IMR-90 (cell line): ENCODE data around the gene SLC37A1. TPM values are rescaled to one million over a fixed set of nuclear protein-coding genes. Genes with fewer than 3 reads are reported as not detected.

Experiments used
- ATAC-seq: fragments of 200-7000 bp; cut with Tn5 transposase; 2 replicates; pipeline ENCODE4 v1.9.1; 2020; ENCODE audit warnings: low read depth, mild to moderate bottlenecking, moderate library complexity
- BruUV-seq: library from RNA; stranded (reverse); fragments of 400-500 nt; replicated peaks from 2 replicates; lab custom pipeline; 2021; lab: Mats Ljungman, UMichigan
- CTCF ChIA-PET: fragments of 300-600 bp; formaldehyde crosslinking; extraction: SDS; loops from one replicate; lab custom pipeline; 2021; ENCODE audit warnings: antibody characterized with exemption; lab: Yijun Ruan, JAX
- POLR2A ChIA-PET: fragments of 300-600 bp; sonication (Branson Sonifier 250); formaldehyde crosslinking; loops from one replicate; lab custom pipeline; 2022; ENCODE audit warnings: antibody characterized with exemption; ENCODE audit not compliant: unreplicated experiment; lab: Charles Lee
- DNase-seq: peaks from one replicate; pipeline ENCODE4 v3.0.0; 2013
- H2AFZ ChIP-seq: replicated peaks from 2 replicates; pipeline ENCODE3; 2013; ENCODE audit warnings: low read length, mild to moderate bottlenecking; ENCODE audit not compliant: poor library complexity
- H2AK5ac ChIP-seq: 2 replicates; pipeline ENCODE4 v1.6.1; 2013; ENCODE audit warnings: low read depth, low read length, inconsistent platforms
- H2AK9ac ChIP-seq: replicated peaks from 2 replicates; pipeline ENCODE3; 2013; ENCODE audit warnings: mild to moderate bottlenecking, low read depth, low read length, moderate library complexity; ENCODE audit not compliant: poor library complexity
- H2BK120ac ChIP-seq: 2 replicates; pipeline ENCODE4 v1.6.1; 2013; ENCODE audit warnings: low read depth, low read length, inconsistent platforms
- H2BK15ac ChIP-seq: 3 replicates; pipeline ENCODE4 v1.6.1; 2013; ENCODE audit warnings: low read depth, low read length, inconsistent platforms
- H2BK20ac ChIP-seq: 2 replicates; pipeline ENCODE4 v1.6.1; 2013; ENCODE audit warnings: low read depth, mild to moderate bottlenecking, inconsistent platforms, low read length, moderate library complexity
- H2BK5ac ChIP-seq: 2 replicates; pipeline ENCODE4 v1.6.1; 2013; ENCODE audit warnings: mild to moderate bottlenecking, low read depth, low read length, inconsistent platforms; ENCODE audit not compliant: poor library complexity, severe bottlenecking
- H3K14ac ChIP-seq: replicated peaks from 2 replicates; pipeline ENCODE4 v1.6.1; 2013; ENCODE audit warnings: low read depth, low read length, inconsistent platforms
- H3K18ac ChIP-seq: 2 replicates; pipeline ENCODE4 v1.6.1; 2013; ENCODE audit warnings: low read depth, low read length, control low read depth
- H3K23ac ChIP-seq: 2 replicates; pipeline ENCODE4 v1.6.1; 2013; ENCODE audit warnings: low read depth, low read length, inconsistent platforms
- H3K27ac ChIP-seq: 2 replicates; pipeline ENCODE4 v1.5.1; 2013; ENCODE audit warnings: mild to moderate bottlenecking, control low read depth, low read length; ENCODE audit not compliant: insufficient read depth
- H3K27me3 ChIP-seq: 2 replicates; pipeline ENCODE4 v1.6.1; 2013; ENCODE audit warnings: low read length; ENCODE audit not compliant: control insufficient read depth, insufficient read depth
- H3K36me3 ChIP-seq: 2 replicates; pipeline ENCODE4 v1.6.1; 2013; ENCODE audit warnings: low read length, mixed read lengths; ENCODE audit not compliant: control insufficient read depth, insufficient read depth
- H3K4ac ChIP-seq: 2 replicates; pipeline ENCODE4 v1.6.1; 2013; ENCODE audit warnings: low read depth, low read length, inconsistent platforms
- H3K4me1 ChIP-seq: 2 replicates; pipeline ENCODE4 v1.6.1; 2013; ENCODE audit warnings: low read length, mixed read lengths; ENCODE audit not compliant: control insufficient read depth, insufficient read depth
- H3K4me2 ChIP-seq: 2 replicates; pipeline ENCODE4 v1.6.1; 2013; ENCODE audit warnings: low read depth, mild to moderate bottlenecking, control low read depth, low read length, moderate library complexity
- H3K4me3 ChIP-seq: 2 replicates; pipeline ENCODE4 v1.5.1; 2013; ENCODE audit warnings: low read depth, mild to moderate bottlenecking, control low read depth, low read length, moderate library complexity; ENCODE audit not compliant: insufficient read depth
- H3K56ac ChIP-seq: 2 replicates; pipeline ENCODE4 v1.6.1; 2013; ENCODE audit warnings: low read length, inconsistent platforms; ENCODE audit not compliant: insufficient read depth; ENCODE audit errors: extremely low read depth
- H3K79me1 ChIP-seq, 2 experiments: 2 replicates each; pipeline ENCODE4 v1.6.1; 2013; ENCODE audit warnings: low read length in 2 of 2, inconsistent platforms in 1 of 2, low read depth in 1 of 2
- H3K9ac ChIP-seq: 2 replicates; pipeline ENCODE4 v1.6.1; 2013; ENCODE audit warnings: low read depth, low read length, control low read depth
- H3K9me1 ChIP-seq: 2 replicates; pipeline ENCODE4 v1.6.1; 2013; ENCODE audit warnings: low read length, inconsistent platforms; ENCODE audit not compliant: insufficient read depth
- H3K9me3 ChIP-seq: 2 replicates; pipeline ENCODE4 v1.6.1; 2013; ENCODE audit warnings: low read length; ENCODE audit not compliant: control insufficient read depth, insufficient read depth
- H4K20me1 ChIP-seq: 2 replicates; pipeline ENCODE4 v1.6.1; 2013; ENCODE audit warnings: low read length, inconsistent platforms; ENCODE audit not compliant: insufficient read depth
- H4K5ac ChIP-seq: 2 replicates; pipeline ENCODE4 v1.6.1; 2013; ENCODE audit warnings: mild to moderate bottlenecking, low read depth, low read length, control low read depth
- H4K8ac ChIP-seq, 2 experiments: 2 replicates each; pipeline ENCODE4 v1.6.1; 2013; ENCODE audit warnings: low read depth in 2 of 2, low read length in 2 of 2, control low read depth in 1 of 2, inconsistent platforms in 1 of 2
- H4K91ac ChIP-seq: 2 replicates; pipeline ENCODE4 v1.6.1; 2013; ENCODE audit warnings: low read depth, low read length, inconsistent platforms; ENCODE audit not compliant: insufficient read depth
- BHLHE40 ChIP-seq: fragments of 150-350 bp; IDR thresholded peaks from 2 replicates; pipeline ENCODE4 v1.6.1; 2016; ENCODE audit warnings: mild to moderate bottlenecking, low read depth, low read length
- CHD1 ChIP-seq: IDR thresholded peaks from 2 replicates; pipeline ENCODE4 v1.6.1; 2012; ENCODE audit warnings: low read depth, low read length, improper control_type of control experiment
- CTCF ChIP-seq: conservative IDR thresholded peaks from 2 replicates; pipeline ENCODE4 v1.5.1; 2012; ENCODE audit warnings: mild to moderate bottlenecking, low read depth, low read length, improper control_type of control experiment
- ELK1 ChIP-seq: fragments of 150-350 bp; IDR thresholded peaks from 2 replicates; pipeline ENCODE4 v1.6.1; 2016; ENCODE audit warnings: low read depth, mild to moderate bottlenecking, low read length, moderate library complexity, borderline replicate concordance
- MAFK ChIP-seq: IDR thresholded peaks from 2 replicates; pipeline ENCODE4 v1.6.1; 2012; ENCODE audit warnings: low read depth, low read length, improper control_type of control experiment
- MAZ ChIP-seq: IDR thresholded peaks from 2 replicates; pipeline ENCODE4 v1.6.1; 2012; ENCODE audit warnings: low read depth, mild to moderate bottlenecking, low read length, improper control_type of control experiment, moderate library complexity, borderline replicate concordance
- MXI1 ChIP-seq: IDR thresholded peaks from 2 replicates; pipeline ENCODE4 v1.6.1; 2012; ENCODE audit warnings: low read depth, mild to moderate bottlenecking, low read length, moderate library complexity, borderline replicate concordance
- NFE2L2 ChIP-seq: fragments of 150-350 bp; IDR thresholded peaks from 2 replicates; pipeline ENCODE4 v1.6.1; 2016; ENCODE audit warnings: low read depth, mild to moderate bottlenecking, low read length
- POLR2A ChIP-seq: IDR thresholded peaks from 2 replicates; pipeline ENCODE4 v1.6.1; 2012; ENCODE audit warnings: mild to moderate bottlenecking, low read depth, low read length
- RAD21 ChIP-seq: IDR thresholded peaks from 2 replicates; pipeline ENCODE4 v1.6.1; 2012; ENCODE audit warnings: low read length, improper control_type of control experiment
- RCOR1 ChIP-seq: IDR thresholded peaks from 2 replicates; pipeline ENCODE4 v1.6.1; 2012; ENCODE audit warnings: mild to moderate bottlenecking, low read length, improper control_type of control experiment; ENCODE audit not compliant: insufficient replicate concordance
- RFX5 ChIP-seq: IDR thresholded peaks from 2 replicates; pipeline ENCODE4 v1.8.0; 2012; ENCODE audit warnings: low read depth, mild to moderate bottlenecking, low read length, moderate library complexity
- SMC3 ChIP-seq: fragments of 150-350 bp; IDR thresholded peaks from 2 replicates; pipeline ENCODE4 v1.6.1; 2016; ENCODE audit warnings: low read depth, mild to moderate bottlenecking, antibody characterized with exemption, low read length, moderate library complexity
- USF2 ChIP-seq: fragments of 150-350 bp; IDR thresholded peaks from 2 replicates; pipeline ENCODE4 v1.6.1; 2017; ENCODE audit warnings: mild to moderate bottlenecking, antibody characterized with exemption, low read length, low read depth
- WGBS, 2 experiments: methylation state at CpG; one replicate each; pipeline versions ENCODE4 v1.1.5 to v1.1.7; 2013; ENCODE audit warnings: missing lambda C conversion rate in 2 of 2; ENCODE audit not compliant: insufficient read length in 1 of 2; ENCODE audit errors: extremely low coverage in 2 of 2; 5-methylcytosine and 5-hydroxymethylcytosine counted together
- dilution Hi-C: fragments of 300-500 bp; cut with HindIII; formaldehyde crosslinking; loops from one replicate; pipeline ENCODE4 v1.14.3; 2018; ENCODE audit warnings: low sequenced_read_pairs; ENCODE audit not compliant: unreplicated experiment
- in situ Hi-C: fragments of 300-500 bp; cut with MboI; formaldehyde crosslinking; loops from 3 replicates; pipeline ENCODE4 v1.14.3; 2019; ENCODE audit warnings: low sequenced_read_pairs, inconsistent platforms, mixed read lengths
- intact Hi-C: fragments of 100-400 bp; cut with micrococcal nuclease; formaldehyde crosslinking; loops from 2 replicates; pipeline ENCODE4 v1.10.0; 2022
- polyA plus RNA-seq, 3 experiments: library from polyadenylated mRNA; depleted of rRNA; stranded (reverse); fragments of >200 nt; gene quantifications; 2 replicates each; pipeline ENCODE4 v1.2.3, GENCODE V29; 2012; ENCODE audit warnings: low replicate concordance in 1 of 3
- total RNA-seq: library from RNA; depleted of rRNA; stranded (reverse); fragments of >200 nt; gene quantifications from 2 replicates; pipeline ENCODE4 v1.2.3, GENCODE V29; 2012

Gene SLC37A1
- total and polyA plus RNA-seq, 2 of the 4 experiments (the other 2 are of a cell fraction): 0.36 to 0.48 TPM

- Histone ChIP-seq H3K27me3 (peaks cover 24% of the 10 kb centered on the region), H3K4ac (no peak overlapping the region), H3K4me3 (no peak overlapping the region), H3K79me1 (no peaks in the 10 kb centered on the region), H3K4me2 (no peak overlapping the region), H3K36me3 (no peaks in the 10 kb centered on the region), H2AK5ac (no peak overlapping the region), H2BK5ac (no peak overlapping the region), H2BK120ac (no peak overlapping the region), H4K91ac (no peak overlapping the region), H2BK20ac (no peak overlapping the region), H3K4me1 (no peaks in the 10 kb centered on the region), H3K23ac (no peak overlapping the region), H3K9me3 (peaks cover 2% of the 10 kb centered on the region; the same call in 1 of the 2 replicates), H4K8ac (no peak overlapping the region), H3K18ac (no peak overlapping the region), H2BK15ac (no peak overlapping the region), H2AFZ (no peak overlapping the region), H3K14ac (no peak overlapping the region), H4K20me1 (no peaks in the 10 kb centered on the region), H3K27ac (no peak overlapping the region), H4K5ac (no peak overlapping the region), H2AK9ac (no peak overlapping the region), H3K56ac (no peak overlapping the region), H3K9me1 (no peaks in the 10 kb centered on the region), H3K9ac (no peak overlapping the region)
- 77% methylated on average over 7 of the region's 9 CpGs; no CpG with 5 or more reads in 1 of the 2 experiments for WGBS, 2 experiments
- no TSS peak for BruUV-seq
- in situ Hi-C loops: loop anchor here (10.0 kb wide), 1 partner anchor 433 kb away; no protein-coding TSS in a partner anchor
- ChIA-PET POLR2A (no interaction called here), CTCF (interaction anchor here (0.6 kb wide), 1 partner anchor 16 kb away, joined by 3 read pairs; no protein-coding TSS in a partner anchor)
- intact Hi-C loops: loop anchor here (10.0 kb wide), 1 partner anchor 433 kb away; no protein-coding TSS in a partner anchor
- TF ChIP-seq RAD21 (no peak), SMC3 (no peak), CTCF (no peak), MAFK (no peak), BHLHE40 (no peak), MAZ (no peak), RCOR1 (no peak), MXI1 (no peak), POLR2A (no peak), ELK1 (no peak), NFE2L2 (no peak), USF2 (no peak), RFX5 (no peak), CHD1 (no peak)
- no peak for ATAC-seq
- dilution Hi-C loops: no loop called here
- no peak for DNase-seq
Observed at GRCh38 chr21:42578034-42578433, 64.4 kb downstream of the SLC37A1 start.
